PFSK-1 (cell line): Measurements from ENCODE around the gene ACAD9.

Source experiments
- FOXP2 ChIP-seq: optimal IDR thresholded peaks from 2 replicates; pipeline ENCODE3; 2011; ENCODE audit warnings: borderline replicate concordance, control low read depth, inconsistent platforms; ENCODE audit not compliant: insufficient read depth; ENCODE audit errors: extremely low read length, extremely low read depth
- POLR2AphosphoS5 ChIP-seq: IDR thresholded peaks from 2 replicates; pipeline ENCODE4 v1.6.1; 2012; ENCODE audit warnings: low read depth, mild to moderate bottlenecking, control low read depth, low read length, moderate library complexity
- SIN3A ChIP-seq: IDR thresholded peaks from 2 replicates; pipeline ENCODE4 v1.6.1; 2012; ENCODE audit warnings: mild to moderate bottlenecking, low read length, moderate library complexity, borderline replicate concordance; ENCODE audit not compliant: insufficient read depth
- TAF1 ChIP-seq: IDR thresholded peaks from 2 replicates; pipeline ENCODE4 v1.6.1; 2012; ENCODE audit warnings: low read length, control low read depth, borderline replicate concordance; ENCODE audit not compliant: insufficient read depth
- TF ChIP-seq, protein P1 (sequence below), 2 experiments: IDR thresholded peaks; 2 replicates each; pipeline versions ENCODE4 v1.6.1 to v1.8.0; 2011 to 2012; ENCODE audit warnings: low read depth in 2 of 2, low read length in 2 of 2, control low read depth in 1 of 2, inconsistent platforms in 1 of 2, mild to moderate bottlenecking in 1 of 2, moderate library complexity in 1 of 2; ENCODE audit not compliant: insufficient read depth in 1 of 2

The ACAD9 gene

DNA sequence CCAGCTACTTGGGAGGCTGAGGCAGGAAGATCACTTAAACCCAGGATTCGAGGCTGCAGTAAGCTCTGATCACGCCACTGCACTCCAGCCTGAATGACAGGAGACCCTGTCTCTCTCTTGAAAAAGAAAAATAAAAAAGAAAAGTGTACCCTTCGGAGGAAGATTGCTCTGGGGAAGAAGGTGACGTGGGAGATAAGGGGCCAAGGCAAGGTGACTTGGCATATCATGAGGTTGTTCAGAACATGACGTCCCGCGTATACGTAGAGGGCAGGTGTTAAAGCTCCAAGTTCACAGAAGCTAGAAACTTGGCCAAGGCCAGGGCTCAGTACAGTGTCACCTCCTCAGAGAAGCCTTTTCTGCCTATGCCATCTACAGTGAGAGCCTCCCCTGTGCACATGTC is 6.7 kb upstream of the ACAD9 start:
- TF ChIP-seq POLR2AphosphoS5 (no peak), FOXP2 (no peak), TAF1 (no peak)

DNA sequence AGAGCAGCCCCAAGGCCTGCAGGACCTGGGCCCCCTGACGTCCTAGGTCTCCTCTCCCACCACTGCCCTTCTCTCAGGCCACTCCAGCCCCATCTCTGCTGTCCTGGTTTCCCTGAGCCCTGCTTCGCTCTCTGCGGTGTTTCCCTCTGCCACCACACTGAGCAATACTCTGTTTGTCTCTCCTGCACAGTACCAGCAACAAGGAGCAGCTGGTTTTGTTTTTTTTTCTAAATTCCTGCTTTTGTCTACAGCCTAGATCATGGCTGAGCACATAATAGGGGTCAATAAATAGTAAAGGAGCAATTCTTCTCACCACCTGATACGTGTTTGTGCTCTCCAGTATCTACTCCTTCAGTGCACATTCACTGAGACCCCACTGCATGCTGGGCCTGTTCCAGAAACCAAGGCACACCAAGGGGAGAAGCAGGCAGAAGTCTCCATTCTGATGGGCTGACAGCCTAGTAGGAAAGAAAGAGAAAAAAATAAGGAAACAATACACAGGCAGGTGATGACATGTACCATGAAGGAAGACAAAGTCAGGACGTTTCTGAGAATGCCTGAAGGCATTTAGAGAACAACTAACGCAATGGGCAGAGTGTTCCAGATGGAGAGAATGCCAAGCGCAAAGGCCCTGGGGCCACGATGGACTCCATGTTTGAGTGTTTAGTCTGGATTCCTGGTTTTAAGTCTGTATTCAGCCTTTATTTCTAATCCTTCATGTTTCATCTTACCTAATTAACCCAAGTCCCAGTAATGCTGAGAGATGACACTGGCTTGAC is 6.0 kb upstream of the ACAD9 start:
- TF ChIP-seq POLR2AphosphoS5 = no peak
- no peak for TF ChIP-seq SIN3A

DNA sequence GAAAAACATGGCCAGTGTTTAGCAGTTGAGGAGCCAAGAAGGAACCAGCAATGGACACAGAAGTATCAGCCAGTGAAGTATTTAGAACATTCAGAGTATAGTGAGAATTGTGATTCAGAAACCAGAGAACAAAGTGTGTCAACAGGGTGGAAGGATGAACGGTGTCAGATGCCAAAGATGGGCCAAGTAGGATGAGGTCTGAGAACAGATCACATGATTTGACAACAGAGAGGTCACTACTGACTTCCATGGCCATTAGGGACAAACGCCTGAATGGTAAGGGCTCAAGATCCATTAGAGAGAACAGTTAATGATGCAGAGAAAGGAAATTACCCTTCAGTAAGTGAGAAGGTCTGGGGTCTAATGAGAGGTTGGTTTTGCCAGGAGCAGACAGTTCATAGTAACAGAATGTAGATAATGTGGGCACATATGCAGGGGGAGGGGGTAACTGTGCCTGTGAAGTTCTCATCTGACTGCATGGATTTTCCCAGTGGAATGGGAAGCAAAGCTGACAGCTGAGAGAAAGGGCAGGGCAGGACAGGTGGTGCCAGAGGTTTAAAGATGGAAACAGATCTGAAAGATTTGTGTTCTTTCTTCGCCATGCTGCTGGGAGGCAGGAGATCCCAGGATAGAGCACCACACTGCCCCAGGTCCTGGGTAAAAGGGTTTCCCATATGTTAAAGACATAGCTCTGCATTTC is 4.8 kb upstream of the ACAD9 start:
- TF ChIP-seq TAF1 (no peak), FOXP2 (no peak)
- TF ChIP-seq, protein P1, sequence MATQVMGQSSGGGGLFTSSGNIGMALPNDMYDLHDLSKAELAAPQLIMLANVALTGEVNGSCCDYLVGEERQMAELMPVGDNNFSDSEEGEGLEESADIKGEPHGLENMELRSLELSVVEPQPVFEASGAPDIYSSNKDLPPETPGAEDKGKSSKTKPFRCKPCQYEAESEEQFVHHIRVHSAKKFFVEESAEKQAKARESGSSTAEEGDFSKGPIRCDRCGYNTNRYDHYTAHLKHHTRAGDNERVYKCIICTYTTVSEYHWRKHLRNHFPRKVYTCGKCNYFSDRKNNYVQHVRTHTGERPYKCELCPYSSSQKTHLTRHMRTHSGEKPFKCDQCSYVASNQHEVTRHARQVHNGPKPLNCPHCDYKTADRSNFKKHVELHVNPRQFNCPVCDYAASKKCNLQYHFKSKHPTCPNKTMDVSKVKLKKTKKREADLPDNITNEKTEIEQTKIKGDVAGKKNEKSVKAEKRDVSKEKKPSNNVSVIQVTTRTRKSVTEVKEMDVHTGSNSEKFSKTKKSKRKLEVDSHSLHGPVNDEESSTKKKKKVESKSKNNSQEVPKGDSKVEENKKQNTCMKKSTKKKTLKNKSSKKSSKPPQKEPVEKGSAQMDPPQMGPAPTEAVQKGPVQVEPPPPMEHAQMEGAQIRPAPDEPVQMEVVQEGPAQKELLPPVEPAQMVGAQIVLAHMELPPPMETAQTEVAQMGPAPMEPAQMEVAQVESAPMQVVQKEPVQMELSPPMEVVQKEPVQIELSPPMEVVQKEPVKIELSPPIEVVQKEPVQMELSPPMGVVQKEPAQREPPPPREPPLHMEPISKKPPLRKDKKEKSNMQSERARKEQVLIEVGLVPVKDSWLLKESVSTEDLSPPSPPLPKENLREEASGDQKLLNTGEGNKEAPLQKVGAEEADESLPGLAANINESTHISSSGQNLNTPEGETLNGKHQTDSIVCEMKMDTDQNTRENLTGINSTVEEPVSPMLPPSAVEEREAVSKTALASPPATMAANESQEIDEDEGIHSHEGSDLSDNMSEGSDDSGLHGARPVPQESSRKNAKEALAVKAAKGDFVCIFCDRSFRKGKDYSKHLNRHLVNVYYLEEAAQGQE (IDR thresholded peaks at IDR 0.05; ENCODE audit: insufficient read depth in 1 of 2, low read depth in 2 of 2, low read length in 2 of 2) = no peak

DNA sequence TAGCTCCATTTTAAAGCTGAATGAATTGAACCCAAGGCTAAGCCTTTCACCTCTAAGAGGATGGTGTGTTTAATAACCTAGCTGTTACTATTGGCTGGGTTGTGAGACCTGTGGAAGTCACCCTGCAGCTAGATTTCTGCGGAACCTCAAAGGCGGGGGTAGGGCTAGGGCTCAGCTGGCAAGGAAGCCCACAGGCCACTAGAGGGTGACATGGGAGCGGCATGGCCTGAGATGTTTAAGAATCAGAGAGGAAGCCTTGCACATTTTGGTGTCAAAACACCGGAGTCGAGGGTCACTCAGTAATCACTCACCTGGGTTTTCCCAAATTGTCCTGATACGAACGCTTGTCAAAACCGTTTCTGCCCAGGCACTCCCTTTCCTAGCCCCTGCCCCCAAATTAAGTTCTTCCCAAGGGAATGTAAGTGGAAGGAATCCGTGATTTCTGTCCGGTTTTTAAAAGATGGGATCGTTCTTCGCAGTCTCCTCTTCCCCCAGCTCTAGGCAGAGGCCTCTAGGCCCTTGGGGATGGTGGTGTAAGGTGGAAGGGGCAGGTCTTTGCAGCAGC is 3.8 kb upstream of the ACAD9 start:
- TF ChIP-seq POLR2AphosphoS5 (no peak), FOXP2 (no peak), SIN3A (no peak), TAF1 (no peak)
- TF ChIP-seq, protein P1 (IDR thresholded peaks at IDR 0.05; ENCODE audit: insufficient read depth in 1 of 2, low read depth in 2 of 2, low read length in 2 of 2) = no peak

DNA sequence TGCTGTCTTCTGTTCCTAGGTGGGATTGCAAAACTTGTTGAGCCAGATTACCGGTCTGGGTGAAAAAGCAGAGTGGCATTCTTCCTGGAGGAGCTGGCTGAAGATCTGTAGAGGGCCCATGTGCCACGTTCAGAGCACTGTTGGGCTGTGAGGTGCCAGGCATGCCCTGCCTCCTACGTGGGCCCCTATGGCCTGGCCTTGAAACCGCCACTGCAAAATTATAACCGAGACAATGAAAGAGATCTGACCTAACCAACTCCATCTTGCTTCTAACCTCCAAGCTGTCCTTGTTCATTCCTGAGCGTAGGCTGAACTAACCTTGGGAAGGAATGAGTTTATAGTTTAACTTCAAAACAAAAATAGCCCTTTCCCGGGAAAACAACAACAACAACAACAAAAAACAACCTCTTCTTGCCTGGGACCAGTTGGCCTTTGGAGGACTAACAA is 1.4 kb upstream of the ACAD9 start:
- TF ChIP-seq TAF1 (no peak), POLR2AphosphoS5 (no peak), FOXP2 (no peak), SIN3A (no peak)
- TF ChIP-seq, protein P1 (IDR thresholded peaks at IDR 0.05; ENCODE audit: insufficient read depth in 1 of 2, low read depth in 2 of 2, low read length in 2 of 2) = no peak
